Measurements from ENCODE around the gene IL37.

The IL37 gene

GRCh38 chr2:112916145-112916571, 5.2 kb downstream of the IL37 start:
- no peak overlapping the region for H3K4me3 ChIP-seq (replicated peaks; ENCODE audit: low read depth, low read length)
- TF ChIP-seq, protein P1, sequence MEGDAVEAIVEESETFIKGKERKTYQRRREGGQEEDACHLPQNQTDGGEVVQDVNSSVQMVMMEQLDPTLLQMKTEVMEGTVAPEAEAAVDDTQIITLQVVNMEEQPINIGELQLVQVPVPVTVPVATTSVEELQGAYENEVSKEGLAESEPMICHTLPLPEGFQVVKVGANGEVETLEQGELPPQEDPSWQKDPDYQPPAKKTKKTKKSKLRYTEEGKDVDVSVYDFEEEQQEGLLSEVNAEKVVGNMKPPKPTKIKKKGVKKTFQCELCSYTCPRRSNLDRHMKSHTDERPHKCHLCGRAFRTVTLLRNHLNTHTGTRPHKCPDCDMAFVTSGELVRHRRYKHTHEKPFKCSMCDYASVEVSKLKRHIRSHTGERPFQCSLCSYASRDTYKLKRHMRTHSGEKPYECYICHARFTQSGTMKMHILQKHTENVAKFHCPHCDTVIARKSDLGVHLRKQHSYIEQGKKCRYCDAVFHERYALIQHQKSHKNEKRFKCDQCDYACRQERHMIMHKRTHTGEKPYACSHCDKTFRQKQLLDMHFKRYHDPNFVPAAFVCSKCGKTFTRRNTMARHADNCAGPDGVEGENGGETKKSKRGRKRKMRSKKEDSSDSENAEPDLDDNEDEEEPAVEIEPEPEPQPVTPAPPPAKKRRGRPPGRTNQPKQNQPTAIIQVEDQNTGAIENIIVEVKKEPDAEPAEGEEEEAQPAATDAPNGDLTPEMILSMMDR (IDR thresholded peaks at IDR 0.05; ENCODE audit: low read depth, low read length, missing control alignments), result no peak
- DNase-seq (ENCODE audit: extremely low read depth, low read depth), result no peak

DNA sequence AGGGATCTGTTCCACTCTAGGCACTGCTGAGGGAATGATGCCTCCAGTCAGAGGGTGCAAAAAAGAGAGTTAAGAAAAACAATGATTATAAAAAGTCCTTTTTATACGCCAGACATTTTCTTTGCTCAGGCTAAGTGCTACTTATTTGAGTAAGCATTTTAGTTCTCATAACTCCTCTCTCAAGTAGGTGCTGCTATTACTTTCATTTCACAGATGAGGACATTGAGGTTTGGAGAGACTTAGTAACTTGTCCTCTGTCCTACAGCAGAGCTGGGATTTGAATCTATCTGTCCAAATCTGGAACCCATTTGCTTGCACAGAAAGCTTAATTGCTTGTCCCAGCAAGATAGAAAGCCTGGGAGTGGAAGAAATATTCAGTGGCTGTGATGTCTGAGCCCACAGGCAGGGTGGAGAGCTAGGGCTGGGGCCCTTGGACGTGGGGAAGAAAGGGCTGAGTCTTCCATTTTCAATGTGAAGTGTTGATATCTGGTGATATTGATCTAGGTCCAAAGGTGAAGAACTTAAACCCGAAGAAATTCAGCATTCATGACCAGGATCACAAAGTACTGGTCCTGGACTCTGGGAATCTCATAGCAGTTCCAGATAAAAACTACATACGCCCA, 5.8 kb downstream of the IL37 start:
- no peak for DNase-seq (ENCODE audit: extremely low read depth, low read depth)
- no peak overlapping the region for H3K4me3 ChIP-seq (replicated peaks; ENCODE audit: low read depth, low read length)
- TF ChIP-seq, protein P1 (IDR thresholded peaks at IDR 0.05; ENCODE audit: low read depth, low read length, missing control alignments), result no peak

DNA sequence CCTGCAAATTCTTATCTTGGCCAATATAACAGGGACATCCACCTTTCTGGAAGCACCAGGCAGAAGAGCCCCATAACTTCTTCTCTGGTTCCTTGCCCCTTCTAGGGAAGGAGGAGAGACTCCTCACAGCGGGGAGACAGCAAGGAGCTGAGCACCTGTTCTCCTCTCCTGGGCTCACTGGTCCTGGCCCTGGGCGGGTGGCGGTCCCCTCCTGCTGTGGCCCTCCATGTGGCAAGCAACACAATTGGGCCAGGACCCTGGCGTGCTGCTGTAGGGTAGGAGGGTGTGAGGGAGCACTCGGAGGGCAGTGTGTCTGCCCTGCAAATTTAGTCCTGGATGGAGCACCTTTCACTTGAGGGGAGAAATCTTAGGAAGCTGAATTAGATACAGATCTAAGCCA, 6.9 kb downstream of the IL37 start:
- H3K4me3 ChIP-seq (replicated peaks; ENCODE audit: low read depth, low read length), result no peak overlapping the region
- no peak for DNase-seq (ENCODE audit: extremely low read depth, low read depth)
- TF ChIP-seq, protein P1 (IDR thresholded peaks at IDR 0.05; ENCODE audit: low read depth, low read length, missing control alignments), result no peak

DNA sequence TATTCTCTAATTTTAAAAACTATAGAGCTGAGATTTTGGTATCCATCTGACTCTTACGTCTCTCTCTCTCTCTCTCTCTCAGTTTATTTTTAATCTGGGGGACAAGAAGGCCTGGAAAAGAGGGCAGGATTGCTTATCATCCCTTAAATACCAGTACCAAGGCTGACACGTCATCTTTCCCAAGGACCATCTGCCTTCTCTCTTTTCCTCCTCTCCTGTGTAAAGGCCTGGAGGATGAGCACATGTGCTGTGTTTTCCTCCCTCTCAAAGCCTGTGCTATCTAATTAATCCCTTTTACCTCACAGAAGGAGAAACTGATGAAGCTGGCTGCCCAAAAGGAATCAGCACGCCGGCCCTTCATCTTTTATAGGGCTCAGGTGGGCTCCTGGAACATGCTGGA, 7.3 kb downstream of the IL37 start:
- DNase-seq (ENCODE audit: extremely low read depth, low read depth), result no peak
- TF ChIP-seq, protein P1 (IDR thresholded peaks at IDR 0.05; ENCODE audit: low read depth, low read length, missing control alignments), result no peak
- H3K4me3 ChIP-seq (replicated peaks; ENCODE audit: low read depth, low read length), result no peak overlapping the region

- TF ChIP-seq, protein P1 (IDR thresholded peaks at IDR 0.05; ENCODE audit: low read depth, low read length, missing control alignments), result no peak
- H3K4me3 ChIP-seq (replicated peaks; ENCODE audit: low read depth, low read length), result no peak overlapping the region
- DNase-seq (ENCODE audit: extremely low read depth, low read depth), result no peak
Measured at GRCh38 chr2:112919086-112919485, 8.1 kb downstream of the IL37 start.

GRCh38 chr2:112920923-112921532, 10.1 kb downstream of the IL37 start:
- no peak for DNase-seq (ENCODE audit: extremely low read depth, low read depth)
- H3K4me3 ChIP-seq (replicated peaks; ENCODE audit: low read depth, low read length), result no peak overlapping the region
- TF ChIP-seq, protein P1 (IDR thresholded peaks at IDR 0.05; ENCODE audit: low read depth, low read length, missing control alignments), result no peak
